Right lobe of liver (tissue), 6 donors: ENCODE data around the gene ARL15. TPM values are rescaled to one million over a fixed set of nuclear protein-coding genes. Genes with fewer than 3 reads are reported as not detected.

Experiments used
- ATAC-seq, 4 donors: fragments of 200-7000 bp; cut with Tn5 transposase; one replicate each; pipeline ENCODE4 v1.9.1; 2020; ENCODE audit warnings: mild to moderate bottlenecking in 4 of 4, moderate library complexity in 4 of 4
- DNase-seq, 3 donors: peaks; one replicate each; pipeline ENCODE4 v3.0.0-alpha.2; 2020
- H3K27ac ChIP-seq, 3 donors: fragments of 200-600 bp; one replicate each; pipeline ENCODE4 v1.8.0; 2022
- H3K27me3 ChIP-seq, 2 donors: fragments of 200-600 bp; one replicate each; pipeline ENCODE4 v1.8.0; 2022
- H3K36me3 ChIP-seq, 4 donors: fragments of 200-600 bp; sonication (generic) in 1 of 4; one replicate each; pipeline versions ENCODE4 v1.5.1 to v1.8.0; 2017 to 2022; ENCODE audit warnings: control low read depth in 1 of 4
- H3K4me1 ChIP-seq, 4 donors: fragments of 200-600 bp; sonication (generic) in 1 of 4; one replicate each; pipeline versions ENCODE4 v1.5.1 to v1.8.0; 2017 to 2022; ENCODE audit warnings: control low read depth in 1 of 4
- H3K4me3 ChIP-seq, 3 donors: fragments of 200-600 bp; one replicate each; pipeline ENCODE4 v1.8.0; 2022
- H3K9me3 ChIP-seq, 4 donors: fragments of 200-600 bp; sonication (generic) in 1 of 4; one replicate each; pipeline versions ENCODE4 v1.5.1 to v1.8.0; 2017 to 2022; ENCODE audit warnings: control low read depth in 1 of 4
- CTCF ChIP-seq, 4 donors: fragments of 200-600 bp in 3 of 4; fragments of 450-650 bp in 1 of 4; IDR thresholded peaks; one replicate each; pipeline versions ENCODE4 v1.5.1 to v1.8.0; 2016 to 2022; ENCODE audit warnings: antibody characterized with exemption in 4 of 4, mild to moderate bottlenecking in 2 of 4
- POLR2A ChIP-seq: fragments of 450-650 bp; IDR thresholded peaks from one replicate; pipeline ENCODE4 v1.6.1; 2017; ENCODE audit warnings: antibody characterized with exemption, mild to moderate bottlenecking
- WGBS: methylation state at CpG from one replicate; pipeline ENCODE4 v1.1.6; 2018; ENCODE audit warnings: low coverage, low lambda C conversion rate; ENCODE audit not compliant: insufficient coverage; ENCODE audit errors: missing lambda C conversion rate; 5-methylcytosine and 5-hydroxymethylcytosine counted together
- intact Hi-C, 2 donors: fragments of 100-400 bp; cut with DNase I; formaldehyde crosslinking; loops; one replicate each; pipeline versions ENCODE4 v1.11.2 to v1.14.1; 2022
- total RNA-seq, 6 experiments: library from RNA; depleted of rRNA in 2 of 6; stranded (reverse); fragments of >200 nt in 2 of 6; fragmentation: NEBNext Ultra II Directional in 3 of 6; extraction: Animal tissue kit (Norgen Biotek cat#: 25700) in 3 of 6; gene quantifications; one replicate each; pipeline versions ENCODE4 v1.1.0 to v1.2.4, GENCODE V29; 2016 to 2023
- donor health status: DM: no; HTN: yes; CAD: no.
- donor health status: DM: no; HTN: no; CAD: no.
- donor health status: DM: no; HTN: no; CAD: no.
- donor health status: DM: no; HTN: yes; CAD: no.
- donor health status: DM: no; HTN: yes; CAD: no.

Gene ARL15
- total RNA-seq, 6 experiments from 2014 or later = 6.3 to 16.5 (median 9.6) TPM

- WGBS = 93% methylated on average over 1 of the region's 1 CpG
Observed at GRCh38 chr5:54040018-54040417, 270.4 kb downstream of the ARL15 start.

GRCh38 chr5:54037205-54037604 lies 273.2 kb downstream of the ARL15 start:
- Histone ChIP-seq H3K4me3 (no peak overlapping the region), H3K27me3 (no peaks in the 10 kb centered on the region), H3K4me1 (no peaks in the 10 kb centered on the region), H3K27ac (no peak overlapping the region), H3K9me3 (no peaks in the 10 kb centered on the region), H3K36me3 (no peaks in the 10 kb centered on the region)
- TF ChIP-seq POLR2A (no peak), CTCF (IDR thresholded peaks at IDR 0.05) (no peak)
- ATAC-seq (no peak), DNase-seq (no peak)
- WGBS = 100% methylated on average over 1 of the region's 1 CpG
- intact Hi-C loops = no loop called here

More at GRCh38 chr5:54040018-54040417, 270.4 kb downstream of the ARL15 start:
- H3K27me3 ChIP-seq = no peaks in the 10 kb centered on the region
- H3K36me3 ChIP-seq = no peaks in the 10 kb centered on the region
- no peak for ATAC-seq
- H3K4me3 ChIP-seq = no peak overlapping the region
- intact Hi-C loops = no loop called here
- DNase-seq = no peak
- TF ChIP-seq CTCF (IDR thresholded peaks at IDR 0.05) (no peak), POLR2A (no peak)
- no peak overlapping the region for H3K27ac ChIP-seq
- no peaks in the 10 kb centered on the region for H3K9me3 ChIP-seq
- H3K4me1 ChIP-seq = peaks cover 0 to 6% (median 0%) of the 10 kb centered on the region in 4 donors

GRCh38 chr5:54030981-54031380 lies 279.4 kb downstream of the ARL15 start:
- DNase-seq (no peak), ATAC-seq (no peak)
- H3K4me3 ChIP-seq = no peak overlapping the region
- no peaks in the 10 kb centered on the region for H3K36me3 ChIP-seq
- WGBS = 96% methylated on average over 3 of the region's 3 CpGs
- no peaks in the 10 kb centered on the region for H3K4me1 ChIP-seq
- H3K9me3 ChIP-seq = no peaks in the 10 kb centered on the region
- H3K27me3 ChIP-seq = no peaks in the 10 kb centered on the region
- intact Hi-C loops = no loop called here
- no peak for TF ChIP-seq CTCF (IDR thresholded peaks at IDR 0.05)
- no peak overlapping the region for H3K27ac ChIP-seq

- no peak overlapping the region for H3K27ac ChIP-seq
- no peaks in the 10 kb centered on the region for H3K36me3 ChIP-seq
- no peak overlapping the region for H3K4me3 ChIP-seq
- H3K27me3 ChIP-seq = no peaks in the 10 kb centered on the region
- intact Hi-C loops = no loop called here
- TF ChIP-seq POLR2A = no peak
- no peak for TF ChIP-seq CTCF (IDR thresholded peaks at IDR 0.05)
- no peaks in the 10 kb centered on the region for H3K9me3 ChIP-seq
- DNase-seq (no peak), ATAC-seq (no peak)
- no peaks in the 10 kb centered on the region for H3K4me1 ChIP-seq
- 100% methylated on average over 1 of the region's 1 CpG for WGBS
Observed at GRCh38 chr5:54024466-54024865, 285.9 kb downstream of the ARL15 start.

- H3K4me3 ChIP-seq = no peak overlapping the region
- ATAC-seq (no peak), DNase-seq (no peak)
- no peak for TF ChIP-seq CTCF (IDR thresholded peaks at IDR 0.05)
- no peaks in the 10 kb centered on the region for H3K4me1 ChIP-seq
- intact Hi-C loops = no loop called here
- H3K27me3 ChIP-seq = no peaks in the 10 kb centered on the region
- no peaks in the 10 kb centered on the region for H3K36me3 ChIP-seq
- no peaks in the 10 kb centered on the region for H3K9me3 ChIP-seq
- no peak overlapping the region for H3K27ac ChIP-seq
- 63% methylated on average over 3 of the region's 3 CpGs for WGBS
Observed at GRCh38 chr5:54022223-54022622, 288.1 kb downstream of the ARL15 start.
